Astrocyte of the spinal cord (primary cell): ENCODE data around the gene SLC25A24.

ENCODE experiments used
- DNase-seq: peaks from one replicate; pipeline ENCODE4 v3.0.0; 2011; ENCODE audit warnings: low read depth, low spot score
- H3K4me3 ChIP-seq: 2 replicates; pipeline ENCODE4 v1.5.1; 2011; ENCODE audit warnings: low read depth, mild to moderate bottlenecking, low read length, moderate library complexity
- CTCF ChIP-seq: IDR thresholded peaks from 2 replicates; pipeline ENCODE4 v1.5.1; 2012; ENCODE audit warnings: low read depth, mild to moderate bottlenecking, low read length, inconsistent platforms
- in situ Hi-C: cut with HindIII; loops from 2 replicates; pipeline ENCODE4 v1.10.0; 2017; ENCODE audit warnings: low sequenced_read_pairs

Gene SLC25A24

GRCh38 chr1:108124622-108125311 lies 75.4 kb downstream of the SLC25A24 start:
- TF ChIP-seq CTCF = no peak
- DNase-seq = no peak
- no peak overlapping the region for H3K4me3 ChIP-seq
- in situ Hi-C loops = no loop called here

DNA sequence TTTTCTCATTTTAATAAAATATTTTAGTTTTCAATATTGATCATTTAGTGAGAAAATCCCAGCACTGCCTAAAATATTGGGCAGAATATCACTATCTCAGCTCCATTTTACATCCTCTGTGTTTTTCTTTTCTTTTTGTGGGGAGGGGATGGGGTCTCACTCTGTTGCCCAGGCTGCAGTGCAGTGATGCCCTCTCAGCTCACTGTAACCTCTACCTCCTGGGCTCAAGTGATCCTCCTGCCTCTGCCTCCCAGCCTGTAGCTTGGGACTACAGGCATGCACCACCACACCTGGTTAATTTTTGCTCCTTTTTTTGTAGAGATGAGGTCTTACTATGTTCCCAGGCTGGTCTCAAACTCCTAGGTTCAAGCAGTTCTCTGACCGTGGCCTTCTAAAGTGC lies 76.1 kb downstream of the SLC25A24 start:
- DNase-seq = no peak
- H3K4me3 ChIP-seq = no peak overlapping the region
- TF ChIP-seq CTCF = no peak
- in situ Hi-C loops = no loop called here

DNA sequence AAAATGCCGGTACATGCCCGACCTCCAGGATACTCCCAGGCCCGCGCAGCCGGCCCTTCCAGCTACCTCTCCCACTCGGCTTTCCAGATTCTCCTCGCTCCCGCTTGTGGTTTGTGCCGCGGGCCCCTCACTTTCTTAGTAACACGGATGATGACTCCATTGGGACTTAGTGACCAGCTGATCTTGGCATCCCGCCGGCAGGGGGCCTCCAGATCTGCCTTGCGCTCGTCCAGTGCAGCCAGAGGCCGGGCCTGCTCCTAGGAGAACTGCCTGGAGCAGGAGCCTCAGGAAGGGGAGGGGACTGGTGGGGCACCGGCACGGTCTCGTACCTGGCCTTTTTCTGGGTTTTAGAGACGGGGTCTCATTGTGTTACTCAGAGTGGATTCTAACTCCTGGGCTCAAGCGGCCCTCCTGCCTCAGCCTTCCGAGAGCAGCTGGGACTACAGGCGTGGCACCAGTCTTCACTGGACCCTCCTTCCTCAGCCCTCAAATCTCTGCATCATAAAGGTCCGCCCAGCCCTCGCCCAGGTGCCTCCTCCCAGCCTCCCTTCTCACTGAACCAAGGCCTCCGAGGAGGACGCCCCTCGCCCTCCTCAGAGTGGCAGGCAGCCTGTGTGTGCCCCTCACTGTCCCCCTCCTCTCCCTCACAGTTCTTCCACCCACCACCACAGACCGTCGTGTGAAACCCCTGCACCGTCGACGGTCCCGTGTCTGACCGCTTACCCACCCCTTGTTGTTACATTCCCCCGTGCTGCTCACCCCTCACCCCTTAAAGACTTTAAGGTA lies 78.6 kb downstream of the SLC25A24 start:
- H3K4me3 ChIP-seq = no peak overlapping the region
- peak; percentile 25 for TF ChIP-seq CTCF
- in situ Hi-C loops = no loop called here
- peak; percentile 13 for DNase-seq

- no peak for DNase-seq
- TF ChIP-seq CTCF = no peak
- in situ Hi-C loops = no loop called here
- no peak overlapping the region for H3K4me3 ChIP-seq
Measured at GRCh38 chr1:108120163-108120562, 80.0 kb downstream of the SLC25A24 start.

DNA sequence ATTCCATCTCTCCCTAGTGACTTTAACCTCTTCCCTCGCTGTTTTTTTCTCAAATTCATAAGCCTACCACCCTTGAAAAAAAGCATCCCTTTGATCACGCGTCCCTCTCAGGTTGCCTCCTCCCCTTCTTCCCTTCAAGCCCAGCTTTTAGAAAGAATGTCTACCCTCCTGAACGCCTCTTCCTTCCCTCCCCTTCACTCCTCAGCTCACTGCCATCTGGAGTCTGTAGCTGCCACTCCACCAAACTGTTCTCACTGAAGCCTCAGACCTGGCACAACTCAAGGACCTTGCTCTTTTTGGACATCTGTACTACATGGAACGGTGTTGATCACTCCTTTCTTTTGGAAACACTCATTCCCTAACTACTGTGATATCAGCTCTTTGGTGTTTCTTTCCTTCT lies 80.6 kb downstream of the SLC25A24 start:
- in situ Hi-C loops = no loop called here
- DNase-seq = no peak
- no peak for TF ChIP-seq CTCF
- H3K4me3 ChIP-seq = no peak overlapping the region

- in situ Hi-C loops = no loop called here
- TF ChIP-seq CTCF = no peak
- DNase-seq = no peak
- H3K4me3 ChIP-seq = no peak overlapping the region
Measured at GRCh38 chr1:108117945-108118902, 81.9 kb downstream of the SLC25A24 start.
